HL-60/S4 (cell line): ENCODE data around the gene ADGRL3.
"Not testable (repeated sequence)": the region's sequence is repeated elsewhere in the genome, so short reads cannot be mapped to it uniquely, and the experiment has no call there.

ENCODE experiments used
- in situ Hi-C: fragments of 300-500 bp; cut with MboI; formaldehyde crosslinking; loops from 2 replicates; pipeline ENCODE4 v1.14.3; 2022; ENCODE audit warnings: low sequenced_read_pairs

Gene ADGRL3

DNA sequence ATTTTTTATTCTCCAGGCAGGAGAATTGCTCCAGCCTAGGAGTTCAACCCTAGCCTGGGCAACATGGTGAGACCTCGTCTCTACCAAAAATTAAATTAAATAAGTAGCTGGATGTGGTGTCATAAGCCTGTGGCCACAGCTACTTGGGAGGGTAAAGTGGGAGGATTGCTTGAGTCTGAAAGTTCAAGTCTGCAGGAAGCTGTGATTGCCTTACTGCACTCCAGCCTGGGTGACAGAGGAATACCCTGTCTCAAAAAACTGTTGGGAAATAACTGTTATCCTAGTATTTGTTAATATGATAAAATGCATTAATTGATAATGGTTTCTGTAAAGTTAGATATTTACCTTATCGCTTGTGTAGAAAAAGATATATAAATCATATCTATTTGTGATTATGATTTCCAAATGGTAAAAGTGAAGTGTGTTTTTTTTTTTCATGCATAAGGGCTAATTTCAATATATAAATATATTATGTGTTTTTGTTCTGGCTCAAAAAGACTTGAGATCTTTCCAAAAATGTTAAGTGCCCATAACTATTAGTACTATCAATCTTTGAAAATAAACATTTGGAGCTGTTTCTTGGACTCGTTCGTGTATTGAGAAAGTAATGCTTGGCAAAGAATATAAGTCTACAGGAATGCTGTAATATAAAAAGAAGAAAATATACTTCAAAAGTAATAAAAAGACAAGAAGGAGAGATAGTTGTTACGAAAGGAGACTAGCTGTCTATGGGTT is 396.6 kb downstream of the ADGRL3 start:
- in situ Hi-C loops: no loop called here

DNA sequence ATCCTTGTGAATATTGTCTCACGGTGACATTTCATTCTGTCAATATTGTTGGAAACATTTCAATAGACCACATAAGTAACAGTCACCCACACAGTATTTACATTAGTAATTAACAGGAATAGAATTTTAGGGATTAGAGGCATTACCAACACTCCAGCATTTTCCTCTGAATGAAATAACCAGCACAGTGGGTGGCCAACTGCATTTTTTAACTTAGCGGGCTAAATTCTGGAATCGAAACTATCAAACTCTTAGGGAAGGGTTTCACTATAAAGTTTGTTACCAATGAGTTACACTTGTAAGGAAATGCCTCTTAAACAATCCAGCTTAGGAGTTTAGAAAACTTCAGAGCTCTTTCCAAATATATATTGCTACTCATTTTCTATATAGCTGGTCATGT is 403.0 kb downstream of the ADGRL3 start:
- in situ Hi-C loops: no loop called here

DNA sequence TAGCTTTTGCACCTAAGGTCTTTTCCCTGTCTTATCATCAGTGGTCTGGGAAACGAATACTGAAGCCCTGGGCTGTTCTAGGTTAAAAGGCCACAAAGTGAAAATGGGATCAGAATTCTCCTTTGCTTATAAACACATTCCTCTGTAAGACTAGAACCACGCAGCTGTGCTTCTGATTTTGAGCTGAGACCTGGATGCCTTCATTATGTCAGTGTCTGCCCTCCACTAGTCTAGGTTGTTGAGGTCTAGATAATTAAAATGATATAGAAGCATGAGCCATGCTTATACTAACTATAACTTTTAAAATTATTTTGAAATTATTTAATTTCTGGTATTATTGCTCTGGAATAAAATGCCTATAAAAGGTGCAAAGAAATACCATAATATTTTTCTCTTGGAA is 403.9 kb downstream of the ADGRL3 start:
- in situ Hi-C loops: no loop called here

GRCh38 chr4:61605984-61606383 is 405.9 kb downstream of the ADGRL3 start:
- in situ Hi-C loops: no loop called here

- in situ Hi-C loops: no loop called here
These were observed 414.1 kb downstream of the ADGRL3 start for GRCh38 chr4:61614231-61614630.

GRCh38 chr4:61619528-61619927 is 419.4 kb downstream of the ADGRL3 start:
- in situ Hi-C loops: no loop called here

DNA sequence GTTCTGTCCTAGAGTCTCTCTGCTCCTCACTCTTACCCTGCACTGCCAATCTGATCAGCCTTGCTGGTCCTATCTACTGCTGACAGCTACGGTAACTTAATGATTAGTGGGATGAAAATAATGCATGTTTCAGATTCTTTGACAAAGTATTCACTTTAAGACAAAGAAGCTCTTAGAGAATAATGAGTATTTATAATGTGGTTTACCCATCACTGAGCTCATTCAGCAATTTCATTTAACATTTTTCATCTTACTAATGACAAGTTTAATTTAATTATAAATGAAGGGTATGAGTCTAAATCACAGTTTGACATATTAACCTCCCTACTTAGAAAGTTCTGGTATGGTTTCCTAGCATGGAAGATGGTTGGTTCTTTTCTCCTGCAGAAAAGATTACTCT is 428.2 kb downstream of the ADGRL3 start:
- in situ Hi-C loops: no loop called here

DNA sequence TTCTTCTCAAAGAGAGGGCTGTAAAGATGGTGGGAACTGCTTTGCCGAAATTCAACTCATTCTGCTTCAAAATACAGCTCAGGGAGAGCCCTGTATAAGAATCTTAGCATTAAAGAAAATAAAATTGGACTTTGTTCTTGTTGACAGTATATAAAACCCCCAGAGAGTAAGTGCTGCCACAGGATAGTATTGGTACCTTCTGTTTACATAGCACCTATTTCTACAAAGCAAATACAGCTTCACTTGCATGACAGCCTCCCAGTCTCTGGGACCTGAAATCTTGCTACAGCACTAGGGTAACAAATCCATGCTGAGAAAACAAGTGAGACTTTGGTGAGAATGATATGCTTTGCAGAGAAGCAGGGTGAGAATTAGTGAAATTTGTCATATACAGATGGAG is 428.6 kb downstream of the ADGRL3 start:
- in situ Hi-C loops: no loop called here

DNA sequence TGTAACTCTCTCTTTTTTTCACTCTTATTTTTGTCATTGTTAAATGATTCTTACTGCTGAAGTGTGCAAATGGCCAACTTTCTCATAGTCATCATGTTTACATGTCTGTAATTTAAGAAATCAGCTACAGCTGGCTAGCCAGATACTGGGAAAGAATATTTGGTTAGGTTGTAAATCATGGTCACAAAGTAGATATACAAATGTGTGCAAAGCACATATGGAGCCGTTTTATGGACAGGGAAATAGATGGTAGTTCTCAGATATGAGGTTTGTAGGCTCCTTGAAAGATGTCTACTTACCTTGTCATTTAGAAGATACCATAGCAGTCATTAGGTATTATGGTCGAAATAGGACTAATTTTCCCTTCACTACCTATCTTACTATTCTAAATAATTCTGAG is 430.4 kb downstream of the ADGRL3 start:
- in situ Hi-C loops: no loop called here

GRCh38 chr4:61638591-61638990 is 438.5 kb downstream of the ADGRL3 start:
- in situ Hi-C loops: no loop called here

DNA sequence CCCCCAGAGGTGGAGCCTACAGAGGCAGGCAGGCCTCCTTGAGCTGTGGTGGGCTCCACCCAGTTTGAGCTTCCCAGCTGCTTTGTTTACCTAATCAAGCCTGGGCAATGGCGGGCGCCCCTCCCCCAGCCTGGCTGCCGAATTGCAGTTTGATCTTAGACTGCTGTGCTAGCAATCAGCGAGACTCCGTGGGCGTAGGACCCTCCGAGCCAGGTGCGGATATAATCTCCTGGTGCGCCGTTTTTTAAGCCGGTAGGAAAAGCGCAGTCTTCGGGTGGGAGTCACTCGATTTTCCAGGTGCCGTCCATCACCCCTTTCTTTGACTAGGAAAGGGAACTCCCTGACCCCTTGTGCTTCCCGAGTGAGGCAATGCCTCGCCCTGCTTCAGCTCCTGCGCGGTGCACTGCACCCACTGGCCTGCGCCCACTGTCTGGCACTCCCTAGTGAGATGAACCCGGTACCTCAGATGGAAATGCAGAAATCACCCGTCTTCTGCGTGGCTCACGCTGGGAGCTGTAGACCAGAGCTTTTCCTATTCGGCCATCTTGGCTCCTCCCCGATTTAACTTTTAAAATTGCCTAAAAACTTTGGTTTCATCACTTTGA is 446.7 kb downstream of the ADGRL3 start:
- in situ Hi-C loops: not testable (repeated sequence)

- in situ Hi-C loops: no loop called here
These were observed 448.1 kb downstream of the ADGRL3 start for GRCh38 chr4:61648264-61648663.

- in situ Hi-C loops: no loop called here
These were observed 456.9 kb downstream of the ADGRL3 start for GRCh38 chr4:61657016-61657415.

- in situ Hi-C loops: no loop called here
These were observed 461.8 kb downstream of the ADGRL3 start for GRCh38 chr4:61661960-61662359.

- in situ Hi-C loops: no loop called here
These were observed 462.2 kb downstream of the ADGRL3 start for GRCh38 chr4:61662362-61662761.

GRCh38 chr4:61663310-61663709 is 463.2 kb downstream of the ADGRL3 start:
- in situ Hi-C loops: no loop called here

DNA sequence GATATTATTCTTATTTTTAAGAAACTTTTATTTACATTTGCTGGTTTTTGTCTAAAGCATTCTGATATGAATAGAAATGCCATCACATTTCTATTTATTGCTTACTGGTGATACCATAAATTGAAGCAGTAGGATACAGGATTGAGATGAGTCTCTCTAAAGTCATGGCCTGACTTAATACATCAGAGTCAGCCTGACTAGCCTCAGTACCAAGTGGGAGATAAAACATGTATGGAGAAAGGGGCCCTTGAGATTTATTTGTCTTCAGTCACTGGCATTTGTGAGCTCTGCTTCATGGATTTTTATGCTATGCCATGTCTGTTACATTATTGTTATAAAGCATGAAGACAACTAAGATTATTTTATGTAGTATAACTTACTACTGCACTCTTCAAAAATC is 465.5 kb downstream of the ADGRL3 start:
- in situ Hi-C loops: no loop called here

DNA sequence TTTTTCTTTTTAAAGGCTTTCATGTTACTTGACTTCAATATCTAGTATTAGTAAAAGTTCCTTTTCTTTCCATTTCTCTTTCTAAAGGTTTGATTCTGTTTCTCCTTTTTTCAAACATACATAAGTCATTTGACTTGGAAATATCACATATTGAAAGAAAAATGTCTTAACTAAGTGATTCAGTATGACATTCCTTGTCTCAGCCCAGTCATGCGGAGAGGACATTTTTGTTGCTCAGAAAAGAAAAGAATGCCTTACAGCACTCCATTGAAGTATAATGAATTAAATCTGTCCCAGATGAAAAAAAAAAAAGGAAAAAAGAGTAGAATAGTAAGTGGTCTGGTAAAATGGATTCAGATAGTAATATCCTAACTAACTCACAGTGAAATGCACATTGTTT is 466.1 kb downstream of the ADGRL3 start:
- in situ Hi-C loops: no loop called here

DNA sequence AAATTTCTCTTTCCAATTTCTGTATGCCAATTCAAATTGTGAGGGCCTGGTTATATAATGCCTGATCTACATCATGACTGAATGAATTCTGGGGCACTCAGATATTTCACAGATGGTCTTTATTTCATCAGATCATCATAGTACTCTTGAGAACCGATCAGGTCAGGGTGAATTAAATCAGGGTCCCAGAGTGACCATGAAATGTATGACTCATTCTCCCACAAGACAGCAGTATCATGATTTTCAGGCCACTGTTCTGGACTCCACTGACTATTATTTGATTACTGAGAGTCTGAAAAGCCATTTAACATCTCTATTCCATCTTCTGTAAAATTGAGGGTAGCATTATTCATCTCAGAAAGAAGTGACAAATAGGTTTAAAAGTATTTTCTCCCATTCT is 471.5 kb downstream of the ADGRL3 start:
- in situ Hi-C loops: no loop called here

- in situ Hi-C loops: no loop called here
These were observed 475.3 kb downstream of the ADGRL3 start for GRCh38 chr4:61675464-61675863.

GRCh38 chr4:61678297-61678696 is 478.2 kb downstream of the ADGRL3 start:
- in situ Hi-C loops: no loop called here

GRCh38 chr4:61693520-61693919 is 493.4 kb downstream of the ADGRL3 start:
- in situ Hi-C loops: no loop called here

GRCh38 chr4:61714387-61714911 is 514.3 kb downstream of the ADGRL3 start:
- in situ Hi-C loops: no loop called here
